ENCODE results near the gene EPAS1. TPM values are rescaled to one million over a fixed set of nuclear protein-coding genes. Genes with fewer than 3 reads are reported as not detected.

EPAS1 gene
- total RNA-seq, 4 donors from 2014 or later, result 102 to 260 (median 167) TPM

GRCh38 chr2:46331109-46331766, 34.0 kb downstream of the EPAS1 start:
- Histone ChIP-seq H3K27ac (peak overlapping the region; percentile 47 to 61 (median 54)), H3K9me3 (no peaks in the 10 kb centered on the region), H3K4me1 (peaks cover 34 to 84% (median 52%) of the 10 kb centered on the region in 4 donors), H3K4me3 (no peak overlapping the region), H3K36me3 (no peaks in the 10 kb centered on the region), H3K27me3 (no peaks in the 10 kb centered on the region)
- 54 to 69% methylated on average over 5 to 8 of the region's 8 CpGs for WGBS, 2 donors (ENCODE audit: low coverage in 1 of 2)
- intact Hi-C loops (cut with DNase I; ENCODE audit: low total_unique reads), result no loop called here
- TF ChIP-seq EP300 (IDR thresholded peaks at IDR 0.05; ENCODE audit: low read depth) (no peak), POLR2A (IDR thresholded peaks at IDR 0.05) (no peak), POLR2AphosphoS5 (IDR thresholded peaks at IDR 0.05) (no peak), CTCF (IDR thresholded peaks at IDR 0.05) (no peak)
- no peak for DNase-seq
- in situ Hi-C loops (cut with MboI; ENCODE audit: low pct_ligation_motif_present in 1 of 4, low pct_unique_long_range_greater_than_20kb in 1 of 4, low sequenced_read_pairs in 3 of 4), result no loop called here

DNA sequence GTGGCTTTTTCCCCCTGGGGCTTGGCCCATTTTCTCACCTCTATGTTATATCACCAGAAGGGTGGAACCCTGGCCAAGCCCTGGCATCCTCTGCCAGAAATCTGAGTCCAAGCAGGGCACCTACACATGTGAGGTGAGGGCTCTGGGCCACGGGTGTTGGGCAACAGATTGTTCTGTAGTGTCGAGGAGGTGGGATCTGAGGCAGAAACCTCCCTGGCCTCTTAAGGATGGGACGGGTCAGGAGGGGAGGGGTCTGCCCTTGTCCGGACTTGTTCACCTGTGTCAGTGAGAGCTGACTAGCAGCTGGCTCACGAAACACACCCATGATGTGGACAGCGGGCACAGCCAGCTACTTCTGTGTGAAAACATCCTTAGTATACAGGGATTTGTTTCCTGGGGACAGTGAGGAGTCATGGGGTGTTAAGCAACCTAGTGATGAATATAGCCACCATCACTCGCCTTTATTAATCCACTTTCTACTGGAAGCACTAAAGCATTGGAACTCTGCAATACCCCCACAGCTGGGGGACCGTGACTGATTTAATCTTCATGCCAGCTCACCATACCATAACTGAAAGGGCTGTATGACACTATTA, 35.6 kb downstream of the EPAS1 start:
- H3K36me3 ChIP-seq, result no peaks in the 10 kb centered on the region
- H3K9me3 ChIP-seq, result no peaks in the 10 kb centered on the region
- intact Hi-C loops (cut with DNase I; ENCODE audit: low total_unique reads), result no loop called here
- no peak overlapping the region for H3K4me3 ChIP-seq
- in situ Hi-C loops (cut with MboI; ENCODE audit: low pct_ligation_motif_present in 1 of 4, low pct_unique_long_range_greater_than_20kb in 1 of 4, low sequenced_read_pairs in 3 of 4), result no loop called here
- no peaks in the 10 kb centered on the region for H3K27me3 ChIP-seq
- DNase-seq, result no peak
- H3K27ac ChIP-seq, result peak overlapping the region; percentile 86 to 88 (median 87)
- H3K4me1 ChIP-seq, result peaks cover 43 to 91% (median 62%) of the 10 kb centered on the region in 4 donors
- 57 to 91% methylated on average over 2 to 8 of the region's 8 CpGs for WGBS, 2 donors (ENCODE audit: low coverage in 1 of 2)
- no peak for TF ChIP-seq POLR2AphosphoS5 (IDR thresholded peaks at IDR 0.05)
- TF ChIP-seq EP300 (IDR thresholded peaks at IDR 0.05; ENCODE audit: low read depth), result no peak
- TF ChIP-seq CTCF (IDR thresholded peaks at IDR 0.05), result no peak
- TF ChIP-seq POLR2A (IDR thresholded peaks at IDR 0.05), result no peak

- Histone ChIP-seq H3K36me3 (no peaks in the 10 kb centered on the region), H3K27ac (peak overlapping the region; percentile 86 to 88 (median 87)), H3K9me3 (no peaks in the 10 kb centered on the region), H3K27me3 (no peaks in the 10 kb centered on the region), H3K4me3 (no peak overlapping the region), H3K4me1 (peaks cover 46 to 90% (median 61%) of the 10 kb centered on the region in 4 donors)
- intact Hi-C loops (cut with DNase I; ENCODE audit: low total_unique reads) (no loop called here), in situ Hi-C loops (cut with MboI; ENCODE audit: low pct_ligation_motif_present in 1 of 4, low pct_unique_long_range_greater_than_20kb in 1 of 4, low sequenced_read_pairs in 3 of 4) (no loop called here)
- TF ChIP-seq CTCF (IDR thresholded peaks at IDR 0.05) (peak in 2 of 5 experiments; percentile 12 to 13), POLR2AphosphoS5 (IDR thresholded peaks at IDR 0.05) (no peak)
- DNase-seq, result no peak
- 87 to 93% methylated on average over 2 to 4 of the region's 4 CpGs for WGBS, 2 donors (ENCODE audit: low coverage in 1 of 2)
These were observed 36.7 kb downstream of the EPAS1 start for GRCh38 chr2:46333912-46334311.

- DNase-seq, result no peak
- peaks cover 46 to 86% (median 59%) of the 10 kb centered on the region in 4 donors for H3K4me1 ChIP-seq
- H3K4me3 ChIP-seq, result peak overlapping the region in 2 of 4 donors; percentile 15 to 31
- H3K27me3 ChIP-seq, result no peaks in the 10 kb centered on the region
- in situ Hi-C loops (cut with MboI; ENCODE audit: low pct_ligation_motif_present in 1 of 4, low pct_unique_long_range_greater_than_20kb in 1 of 4, low sequenced_read_pairs in 3 of 4), result no loop called here
- intact Hi-C loops (cut with DNase I; ENCODE audit: low total_unique reads), result no loop called here
- H3K36me3 ChIP-seq, result no peaks in the 10 kb centered on the region
- TF ChIP-seq POLR2A (IDR thresholded peaks at IDR 0.05) (no peak), POLR2AphosphoS5 (IDR thresholded peaks at IDR 0.05) (no peak), CTCF (IDR thresholded peaks at IDR 0.05) (no peak), EP300 (IDR thresholded peaks at IDR 0.05; ENCODE audit: low read depth) (no peak)
- no peaks in the 10 kb centered on the region for H3K9me3 ChIP-seq
- H3K27ac ChIP-seq, result peak overlapping the region; percentile 86 to 88 (median 87)
- WGBS, 2 donors (ENCODE audit: low coverage in 1 of 2), result 56 to 61% methylated on average over 4 to 6 of the region's 6 CpGs
These were observed 37.4 kb downstream of the EPAS1 start for GRCh38 chr2:46334389-46335271.

All from transverse colon (tissue), 4 donors.